ENCODE measurements around the gene DOK6.

GRCh38 chr18:69556228-69556627 lies 155.5 kb downstream of the DOK6 start:
- TF ChIP-seq CTCF (IDR thresholded peaks at IDR 0.05; ENCODE audit: low read depth, low read length): no peak
- no peak for TF ChIP-seq EZH2phosphoT487 (IDR thresholded peaks at IDR 0.05; ENCODE audit: low read depth)

All from OCI-LY3 (cell line).